ENCODE results near the gene DENND10.
A peak's percentile ranks its signal among the peaks of the same experiment; 100 is the strongest.

Gene DENND10

DNA sequence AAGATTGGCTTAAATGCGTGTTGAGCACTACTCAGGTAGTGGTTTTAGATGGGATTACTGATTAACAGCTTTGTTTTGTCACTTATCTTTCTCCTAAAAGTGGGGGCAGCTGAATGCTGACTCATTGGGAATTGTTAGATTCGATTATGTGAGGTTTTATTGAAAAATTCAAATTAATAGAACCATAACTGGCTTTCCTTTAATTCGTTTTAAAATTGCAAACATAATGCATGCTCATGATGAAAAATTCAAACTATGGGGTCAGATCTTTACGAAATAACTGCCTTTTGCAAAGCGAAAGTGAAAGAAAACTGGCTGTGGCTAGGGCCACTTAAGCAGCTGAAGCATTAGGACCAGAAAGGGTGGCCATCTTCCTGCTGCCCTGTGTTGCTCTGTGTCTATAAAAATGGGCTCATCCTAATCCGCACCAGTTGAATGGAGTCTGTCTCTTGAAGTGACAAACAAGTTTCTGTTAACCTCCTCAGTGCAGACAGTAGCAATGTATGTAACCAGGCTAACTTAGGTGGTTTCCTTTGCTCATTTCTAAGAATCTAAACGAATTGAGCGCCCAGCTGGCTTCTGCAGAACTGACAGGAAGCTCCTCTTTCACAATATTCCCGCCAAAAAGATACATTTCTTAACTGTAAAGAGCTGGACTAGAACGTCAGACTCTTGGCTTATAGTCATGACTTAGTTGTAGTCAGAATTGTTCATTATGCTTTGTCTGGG is 27.8 kb downstream of the DENND10 start:
- H3K4ac ChIP-seq (ENCODE audit: low read length): no peak overlapping the region
- no peak overlapping the region for H2BK15ac ChIP-seq (ENCODE audit: low read length)
- H3K23ac ChIP-seq (ENCODE audit: low read depth, low read length, poor library complexity): no peak overlapping the region
- no peak overlapping the region for H2AK5ac ChIP-seq (ENCODE audit: low read depth, low read length)
- H2AFZ ChIP-seq (ENCODE audit: low read length): no peak overlapping the region
- no CpG with 5 or more reads among the region's 10 CpGs for WGBS, 2 donors (ENCODE audit: extremely low coverage in 2 of 2, insufficient read length in 2 of 2, insufficient replicate concordance in 1 of 2)
- no peaks in the 10 kb centered on the region for H3K79me1 ChIP-seq (ENCODE audit: low read depth, low read length)
- no peak overlapping the region for H2BK5ac ChIP-seq (ENCODE audit: low read length)
- no peak overlapping the region for H3K4me2 ChIP-seq (ENCODE audit: insufficient read depth, low read length, poor library complexity, severe bottlenecking)
- no peak overlapping the region for H3K9ac ChIP-seq (ENCODE audit: low read depth, low read length, poor library complexity)
- no peak overlapping the region for H3K18ac ChIP-seq (ENCODE audit: low read length)
- H3K4me3 ChIP-seq (ENCODE audit: low read length in 2 of 2): no peak overlapping the region
- H3K14ac ChIP-seq (ENCODE audit: low read length): no peak overlapping the region
- DNase-seq (ENCODE audit: low spot score): no peak
- H4K91ac ChIP-seq (ENCODE audit: low read depth, low read length, poor library complexity): no peak overlapping the region
- no peak overlapping the region for H2BK12ac ChIP-seq (ENCODE audit: low read length)
- no peak overlapping the region for H4K8ac ChIP-seq (ENCODE audit: low read depth, low read length)
- no peaks in the 10 kb centered on the region for H3K27me3 ChIP-seq (ENCODE audit: control insufficient read depth in 3 of 3, insufficient read depth in 3 of 3, low read depth in 1 of 3, low read length in 3 of 3)
- H3K27ac ChIP-seq (replicated peaks; ENCODE audit: low read length): no peak overlapping the region
- H3K36me3 ChIP-seq (replicated peaks in 1 of 2; ENCODE audit: control insufficient read depth in 2 of 2, insufficient read depth in 2 of 2, low read length in 2 of 2): peaks cover 39 to 86% of the 10 kb centered on the region in 2 donors
- no peaks in the 10 kb centered on the region for H3K4me1 ChIP-seq (ENCODE audit: control insufficient read depth in 2 of 2, insufficient read depth in 1 of 2, low read depth in 1 of 2, low read length in 2 of 2)
- no peak overlapping the region for H2BK120ac ChIP-seq (ENCODE audit: low read depth, low read length)
- H3K9me3 ChIP-seq (replicated peaks in 1 of 2; ENCODE audit: control insufficient read depth in 2 of 2, insufficient read depth in 1 of 2, low read depth in 1 of 2, low read length in 2 of 2): no peaks in the 10 kb centered on the region

DNA sequence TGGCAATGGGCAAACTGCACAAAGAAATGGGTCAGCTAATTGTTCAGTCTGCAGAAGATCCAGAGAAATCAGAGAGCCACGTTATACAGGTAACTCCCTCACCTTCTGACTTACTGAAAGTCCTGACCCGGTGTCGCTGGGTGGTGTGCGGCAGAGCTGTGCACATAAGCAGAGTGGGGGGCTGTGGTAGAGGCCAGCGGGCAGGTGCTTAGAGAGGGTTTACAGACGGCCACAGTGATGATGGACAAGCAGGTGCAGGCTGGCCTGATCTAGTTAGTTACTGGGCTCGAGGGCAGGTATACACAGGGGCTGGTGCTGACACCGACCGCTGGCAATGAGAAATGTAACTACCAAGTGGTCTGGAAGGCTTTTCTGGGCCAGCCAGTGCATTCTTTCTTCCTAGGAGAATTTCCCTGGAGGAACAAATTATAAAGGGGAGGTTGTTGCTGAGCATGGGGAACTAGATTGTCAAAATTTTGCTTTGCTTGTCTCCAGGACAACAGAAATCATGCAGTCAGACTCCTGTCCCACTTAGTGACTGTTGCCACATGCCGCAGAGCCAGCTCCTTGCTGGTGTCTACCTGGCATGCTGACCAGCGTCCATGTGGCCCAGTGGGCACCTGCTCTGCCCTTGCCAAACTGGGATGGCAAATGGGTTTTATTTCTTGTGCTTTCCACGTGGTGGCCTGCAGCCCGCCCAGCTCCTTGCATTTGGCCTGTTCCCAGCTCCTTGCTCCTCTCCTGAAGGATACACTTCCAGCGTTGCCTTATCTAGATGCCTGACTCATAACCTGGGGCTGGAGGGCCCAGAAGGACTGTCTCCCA is 28.8 kb downstream of the DENND10 start:
- H3K4me2 ChIP-seq (ENCODE audit: insufficient read depth, low read length, poor library complexity, severe bottlenecking): no peak overlapping the region
- no peak overlapping the region for H3K23ac ChIP-seq (ENCODE audit: low read depth, low read length, poor library complexity)
- peaks cover 39 to 82% of the 10 kb centered on the region in 2 donors for H3K36me3 ChIP-seq (replicated peaks in 1 of 2; ENCODE audit: control insufficient read depth in 2 of 2, insufficient read depth in 2 of 2, low read length in 2 of 2)
- H3K79me1 ChIP-seq (ENCODE audit: low read depth, low read length): no peaks in the 10 kb centered on the region
- no peak for DNase-seq (ENCODE audit: low spot score)
- H2AK5ac ChIP-seq (ENCODE audit: low read depth, low read length): no peak overlapping the region
- no peak overlapping the region for H4K8ac ChIP-seq (ENCODE audit: low read depth, low read length)
- no peak overlapping the region for H2BK120ac ChIP-seq (ENCODE audit: low read depth, low read length)
- H3K4ac ChIP-seq (ENCODE audit: low read length): no peak overlapping the region
- no peaks in the 10 kb centered on the region for H3K27me3 ChIP-seq (ENCODE audit: control insufficient read depth in 3 of 3, insufficient read depth in 3 of 3, low read depth in 1 of 3, low read length in 3 of 3)
- no CpG with 5 or more reads among the region's 14 CpGs for WGBS, 2 donors (ENCODE audit: extremely low coverage in 2 of 2, insufficient read length in 2 of 2, insufficient replicate concordance in 1 of 2)
- no peaks in the 10 kb centered on the region for H3K4me1 ChIP-seq (ENCODE audit: control insufficient read depth in 2 of 2, insufficient read depth in 1 of 2, low read depth in 1 of 2, low read length in 2 of 2)
- no peak overlapping the region for H3K18ac ChIP-seq (ENCODE audit: low read length)
- H3K4me3 ChIP-seq (ENCODE audit: low read length in 2 of 2): no peak overlapping the region
- no peak overlapping the region for H2AFZ ChIP-seq (ENCODE audit: low read length)
- no peaks in the 10 kb centered on the region for H3K9me3 ChIP-seq (replicated peaks in 1 of 2; ENCODE audit: control insufficient read depth in 2 of 2, insufficient read depth in 1 of 2, low read depth in 1 of 2, low read length in 2 of 2)
- no peak overlapping the region for H4K91ac ChIP-seq (ENCODE audit: low read depth, low read length, poor library complexity)
- no peak overlapping the region for H3K27ac ChIP-seq (replicated peaks; ENCODE audit: low read length)
- no peak overlapping the region for H3K14ac ChIP-seq (ENCODE audit: low read length)
- no peak overlapping the region for H2BK12ac ChIP-seq (ENCODE audit: low read length)
- no peak overlapping the region for H2BK15ac ChIP-seq (ENCODE audit: low read length)
- no peak overlapping the region for H2BK5ac ChIP-seq (ENCODE audit: low read length)
- peak overlapping the region; percentile 47 for H3K9ac ChIP-seq (ENCODE audit: low read depth, low read length, poor library complexity)

DNA sequence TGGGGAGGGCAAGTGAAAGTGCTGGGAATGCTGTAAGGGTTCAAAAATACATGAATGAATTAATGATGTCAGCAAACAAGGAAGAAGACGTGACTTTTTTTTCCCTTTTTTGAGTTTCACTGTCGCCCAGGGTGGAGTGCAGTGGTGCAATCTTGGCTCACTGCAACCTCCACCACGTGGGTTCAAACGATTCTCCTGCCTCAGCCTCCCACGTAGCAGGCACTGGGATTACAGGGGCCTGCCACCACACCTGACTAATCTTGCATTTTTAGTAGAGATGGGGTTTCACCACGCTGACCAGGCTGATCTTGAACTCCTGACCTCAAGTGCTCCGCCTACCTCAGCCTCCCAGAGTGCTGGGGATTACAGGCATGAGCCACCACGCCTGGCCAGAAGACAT is 30.0 kb downstream of the DENND10 start:
- H3K9me3 ChIP-seq (replicated peaks in 1 of 2; ENCODE audit: control insufficient read depth in 2 of 2, insufficient read depth in 1 of 2, low read depth in 1 of 2, low read length in 2 of 2): no peaks in the 10 kb centered on the region
- H3K4me1 ChIP-seq (ENCODE audit: control insufficient read depth in 2 of 2, insufficient read depth in 1 of 2, low read depth in 1 of 2, low read length in 2 of 2): no peaks in the 10 kb centered on the region
- H2AK5ac ChIP-seq (ENCODE audit: low read depth, low read length): no peak overlapping the region
- no peak overlapping the region for H2BK12ac ChIP-seq (ENCODE audit: low read length)
- H3K23ac ChIP-seq (ENCODE audit: low read depth, low read length, poor library complexity): no peak overlapping the region
- no peak overlapping the region for H4K91ac ChIP-seq (ENCODE audit: low read depth, low read length, poor library complexity)
- no peak overlapping the region for H3K4me3 ChIP-seq (ENCODE audit: low read length in 2 of 2)
- H3K27me3 ChIP-seq (ENCODE audit: control insufficient read depth in 3 of 3, insufficient read depth in 3 of 3, low read depth in 1 of 3, low read length in 3 of 3): no peaks in the 10 kb centered on the region
- no peak overlapping the region for H3K4ac ChIP-seq (ENCODE audit: low read length)
- no CpG with 5 or more reads among the region's 8 CpGs for WGBS, 2 donors (ENCODE audit: extremely low coverage in 2 of 2, insufficient read length in 2 of 2, insufficient replicate concordance in 1 of 2)
- H3K4me2 ChIP-seq (ENCODE audit: insufficient read depth, low read length, poor library complexity, severe bottlenecking): no peak overlapping the region
- no peak for DNase-seq (ENCODE audit: low spot score)
- H2BK5ac ChIP-seq (ENCODE audit: low read length): no peak overlapping the region
- H2AFZ ChIP-seq (ENCODE audit: low read length): no peak overlapping the region
- peaks cover 40 to 80% of the 10 kb centered on the region in 2 donors for H3K36me3 ChIP-seq (replicated peaks in 1 of 2; ENCODE audit: control insufficient read depth in 2 of 2, insufficient read depth in 2 of 2, low read length in 2 of 2)
- no peak overlapping the region for H3K9ac ChIP-seq (ENCODE audit: low read depth, low read length, poor library complexity)
- no peak overlapping the region for H2BK15ac ChIP-seq (ENCODE audit: low read length)
- H4K8ac ChIP-seq (ENCODE audit: low read depth, low read length): no peak overlapping the region
- no peak overlapping the region for H3K27ac ChIP-seq (replicated peaks; ENCODE audit: low read length)
- H3K14ac ChIP-seq (ENCODE audit: low read length): no peak overlapping the region
- H3K79me1 ChIP-seq (ENCODE audit: low read depth, low read length): no peaks in the 10 kb centered on the region
- no peak overlapping the region for H3K18ac ChIP-seq (ENCODE audit: low read length)
- no peak overlapping the region for H2BK120ac ChIP-seq (ENCODE audit: low read depth, low read length)

DNA sequence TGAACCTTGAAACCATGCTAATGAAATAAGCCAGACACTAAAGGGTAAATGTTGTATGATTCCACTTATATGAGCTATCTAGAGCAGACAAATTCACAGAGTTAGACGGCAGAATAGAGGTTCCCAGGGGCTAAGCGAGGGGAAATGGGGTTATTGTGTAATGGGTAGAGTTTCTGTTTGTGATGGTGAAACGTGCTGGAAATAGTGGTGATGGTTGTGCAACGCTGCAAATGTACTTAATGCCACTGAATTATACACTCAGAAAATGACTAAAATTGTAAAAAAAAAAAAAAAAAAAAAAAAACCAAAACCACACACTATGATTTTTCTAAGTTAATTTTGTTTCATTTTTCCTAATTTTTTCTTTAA is 31.6 kb downstream of the DENND10 start:
- no peak overlapping the region for H3K14ac ChIP-seq (ENCODE audit: low read length)
- H3K27ac ChIP-seq (replicated peaks; ENCODE audit: low read length): no peak overlapping the region
- H2BK15ac ChIP-seq (ENCODE audit: low read length): no peak overlapping the region
- no peak overlapping the region for H4K91ac ChIP-seq (ENCODE audit: low read depth, low read length, poor library complexity)
- H3K9ac ChIP-seq (ENCODE audit: low read depth, low read length, poor library complexity): no peak overlapping the region
- no peaks in the 10 kb centered on the region for H3K4me1 ChIP-seq (ENCODE audit: control insufficient read depth in 2 of 2, insufficient read depth in 1 of 2, low read depth in 1 of 2, low read length in 2 of 2)
- H3K18ac ChIP-seq (ENCODE audit: low read length): no peak overlapping the region
- no peak overlapping the region for H3K4me3 ChIP-seq (ENCODE audit: low read length in 2 of 2)
- H3K23ac ChIP-seq (ENCODE audit: low read depth, low read length, poor library complexity): no peak overlapping the region
- no peaks in the 10 kb centered on the region for H3K27me3 ChIP-seq (ENCODE audit: control insufficient read depth in 3 of 3, insufficient read depth in 3 of 3, low read depth in 1 of 3, low read length in 3 of 3)
- H2BK120ac ChIP-seq (ENCODE audit: low read depth, low read length): no peak overlapping the region
- no peak overlapping the region for H2AFZ ChIP-seq (ENCODE audit: low read length)
- H2AK5ac ChIP-seq (ENCODE audit: low read depth, low read length): no peak overlapping the region
- DNase-seq (ENCODE audit: low spot score): no peak
- H3K79me1 ChIP-seq (ENCODE audit: low read depth, low read length): peaks cover 2% of the 10 kb centered on the region
- no peak overlapping the region for H3K4ac ChIP-seq (ENCODE audit: low read length)
- H3K4me2 ChIP-seq (ENCODE audit: insufficient read depth, low read length, poor library complexity, severe bottlenecking): no peak overlapping the region
- no peaks in the 10 kb centered on the region for H3K9me3 ChIP-seq (replicated peaks in 1 of 2; ENCODE audit: control insufficient read depth in 2 of 2, insufficient read depth in 1 of 2, low read depth in 1 of 2, low read length in 2 of 2)
- no peak overlapping the region for H4K8ac ChIP-seq (ENCODE audit: low read depth, low read length)
- no peak overlapping the region for H2BK5ac ChIP-seq (ENCODE audit: low read length)
- 100% methylated on average over 1 of the region's 4 CpGs; no CpG with 5 or more reads in 1 of the 2 donors for WGBS, 2 donors (ENCODE audit: extremely low coverage in 2 of 2, insufficient read length in 2 of 2, insufficient replicate concordance in 1 of 2)
- H2BK12ac ChIP-seq (ENCODE audit: low read length): no peak overlapping the region
- H3K36me3 ChIP-seq (replicated peaks in 1 of 2; ENCODE audit: control insufficient read depth in 2 of 2, insufficient read depth in 2 of 2, low read length in 2 of 2): peaks cover 33 to 77% of the 10 kb centered on the region in 2 donors
